Loucy (cell line): ENCODE measurements around the gene PFKFB3.
"Not testable (repeated sequence)": the region's sequence is repeated elsewhere in the genome, so short reads cannot be mapped to it uniquely, and the experiment has no call there.

Experiments used
- H2AFZ ChIP-seq: fragments of 200-600 bp; sonication (generic); 2 replicates; pipeline ENCODE4 v1.6.0; 2016; ENCODE audit warnings: antibody characterized with exemption, mild to moderate bottlenecking, low read length, moderate library complexity
- H3F3A ChIP-seq: fragments of 200-600 bp; 2 replicates; pipeline ENCODE4 v1.6.0; 2016; ENCODE audit warnings: antibody characterized with exemption, low read depth, mild to moderate bottlenecking
- H3K27me3 ChIP-seq: fragments of 200-600 bp; sonication (generic); 2 replicates; pipeline ENCODE4 v1.6.1; 2014; ENCODE audit warnings: low read length, mild to moderate bottlenecking; ENCODE audit not compliant: insufficient read depth, poor library complexity, severe bottlenecking
- H3K36me3 ChIP-seq: fragments of 200-600 bp; sonication (generic); 2 replicates; pipeline ENCODE4 v1.6.1; 2016; ENCODE audit warnings: low read length; ENCODE audit not compliant: insufficient read depth
- H3K4me1 ChIP-seq: fragments of 200-600 bp; sonication (generic); 2 replicates; pipeline ENCODE4 v1.5.1; 2014; ENCODE audit warnings: low read length, mild to moderate bottlenecking; ENCODE audit not compliant: insufficient read depth, poor library complexity, severe bottlenecking
- H3K4me2 ChIP-seq: fragments of 200-600 bp; sonication (generic); 2 replicates; pipeline ENCODE4 v1.6.0; 2014; ENCODE audit warnings: antibody characterized with exemption, low read length, low read depth, mild to moderate bottlenecking; ENCODE audit not compliant: poor library complexity, severe bottlenecking
- H3K4me3 ChIP-seq: fragments of 200-600 bp; sonication (generic); 2 replicates; pipeline ENCODE4 v1.5.1; 2014; ENCODE audit warnings: low read length, mild to moderate bottlenecking, mixed read lengths; ENCODE audit not compliant: poor library complexity, severe bottlenecking
- H3K79me2 ChIP-seq: fragments of 200-600 bp; sonication (generic); 2 replicates; pipeline ENCODE4 v1.6.1; 2014; ENCODE audit warnings: low read length; ENCODE audit not compliant: insufficient read depth
- H3K9ac ChIP-seq: fragments of 200-600 bp; sonication (generic); 2 replicates; pipeline ENCODE4 v1.6.0; 2014; ENCODE audit warnings: mild to moderate bottlenecking, low read depth, low read length, moderate library complexity; ENCODE audit not compliant: poor library complexity, severe bottlenecking
- H3K9me2 ChIP-seq: fragments of 200-600 bp; sonication (generic); replicated peaks from 2 replicates; pipeline ENCODE4 v1.6.1; 2016; ENCODE audit warnings: low read depth, low read length, mixed read lengths
- H3K9me3 ChIP-seq: fragments of 200-600 bp; sonication (generic); 2 replicates; pipeline ENCODE4 v1.6.1; 2014; ENCODE audit warnings: mild to moderate bottlenecking, antibody characterized with exemption, low read length, low read depth; ENCODE audit not compliant: insufficient read depth
- H4K20me1 ChIP-seq: fragments of 200-600 bp; sonication (generic); 2 replicates; pipeline ENCODE4 v1.6.0; 2014; ENCODE audit warnings: antibody characterized with exemption, low read length, mild to moderate bottlenecking; ENCODE audit not compliant: insufficient read depth, poor library complexity, severe bottlenecking
- EZH2phosphoT487 ChIP-seq: fragments of 200-600 bp; IDR thresholded peaks from 2 replicates; pipeline ENCODE4 v1.6.1; 2018; ENCODE audit warnings: antibody characterized with exemption, mild to moderate bottlenecking, moderate library complexity, borderline replicate concordance
- TF ChIP-seq, protein P1 (sequence below): fragments of 200-600 bp; sonication (generic); conservative IDR thresholded peaks from 2 replicates; pipeline ENCODE4 v1.5.1; 2014; ENCODE audit warnings: mild to moderate bottlenecking, antibody characterized with exemption, low read length

PFKFB3 gene

DNA sequence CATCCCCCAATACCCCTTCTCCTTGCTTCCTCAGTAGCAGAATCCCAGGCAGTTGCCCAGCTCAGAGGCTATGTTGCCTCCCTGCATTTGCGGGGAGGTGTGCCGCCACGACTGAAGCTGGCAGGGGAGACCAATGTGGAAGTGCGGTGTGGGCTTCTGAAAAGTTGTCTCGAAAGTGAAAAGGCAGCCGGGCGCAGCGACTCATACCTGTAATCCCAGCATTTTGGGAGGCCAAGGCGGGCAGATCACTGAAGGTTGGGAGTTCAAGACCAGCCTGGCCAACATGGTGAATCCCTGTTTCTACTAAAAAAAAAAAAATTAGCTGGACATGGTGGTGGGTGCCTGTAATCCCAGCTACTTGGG, 15.9 kb upstream of the PFKFB3 start:
- peaks cover 30% of the 10 kb centered on the region; the same call in 1 of the 2 replicates for H3K79me2 ChIP-seq
- H2AFZ ChIP-seq: no peak overlapping the region
- H3F3A ChIP-seq: no peaks in the 10 kb centered on the region
- no peak overlapping the region for H3K4me3 ChIP-seq
- H3K9me3 ChIP-seq: no peaks in the 10 kb centered on the region
- H3K36me3 ChIP-seq: peaks cover 3% of the 10 kb centered on the region; the same call in 1 of the 2 replicates
- H3K9me2 ChIP-seq: no peaks in the 10 kb centered on the region
- H4K20me1 ChIP-seq: peaks cover 4% of the 10 kb centered on the region
- no peak overlapping the region for H3K4me2 ChIP-seq
- no peak overlapping the region for H3K9ac ChIP-seq
- H3K4me1 ChIP-seq: peaks cover 10% of the 10 kb centered on the region
- H3K27me3 ChIP-seq: no peaks in the 10 kb centered on the region
- no peak for TF ChIP-seq EZH2phosphoT487
- TF ChIP-seq, protein P1, sequence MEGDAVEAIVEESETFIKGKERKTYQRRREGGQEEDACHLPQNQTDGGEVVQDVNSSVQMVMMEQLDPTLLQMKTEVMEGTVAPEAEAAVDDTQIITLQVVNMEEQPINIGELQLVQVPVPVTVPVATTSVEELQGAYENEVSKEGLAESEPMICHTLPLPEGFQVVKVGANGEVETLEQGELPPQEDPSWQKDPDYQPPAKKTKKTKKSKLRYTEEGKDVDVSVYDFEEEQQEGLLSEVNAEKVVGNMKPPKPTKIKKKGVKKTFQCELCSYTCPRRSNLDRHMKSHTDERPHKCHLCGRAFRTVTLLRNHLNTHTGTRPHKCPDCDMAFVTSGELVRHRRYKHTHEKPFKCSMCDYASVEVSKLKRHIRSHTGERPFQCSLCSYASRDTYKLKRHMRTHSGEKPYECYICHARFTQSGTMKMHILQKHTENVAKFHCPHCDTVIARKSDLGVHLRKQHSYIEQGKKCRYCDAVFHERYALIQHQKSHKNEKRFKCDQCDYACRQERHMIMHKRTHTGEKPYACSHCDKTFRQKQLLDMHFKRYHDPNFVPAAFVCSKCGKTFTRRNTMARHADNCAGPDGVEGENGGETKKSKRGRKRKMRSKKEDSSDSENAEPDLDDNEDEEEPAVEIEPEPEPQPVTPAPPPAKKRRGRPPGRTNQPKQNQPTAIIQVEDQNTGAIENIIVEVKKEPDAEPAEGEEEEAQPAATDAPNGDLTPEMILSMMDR: no peak

- H3K4me2 ChIP-seq: no peak overlapping the region
- peaks cover 3% of the 10 kb centered on the region; the same call in 1 of the 2 replicates for H3K36me3 ChIP-seq
- H3K9me3 ChIP-seq: no peaks in the 10 kb centered on the region
- peaks cover 30% of the 10 kb centered on the region; the same call in 1 of the 2 replicates for H3K79me2 ChIP-seq
- no peaks in the 10 kb centered on the region for H3K27me3 ChIP-seq
- no peak for TF ChIP-seq EZH2phosphoT487
- TF ChIP-seq, protein P1: no peak
- no peak overlapping the region for H3K9ac ChIP-seq
- H4K20me1 ChIP-seq: no peaks in the 10 kb centered on the region
- no peaks in the 10 kb centered on the region for H3K9me2 ChIP-seq
- H2AFZ ChIP-seq: no peak overlapping the region
- peaks cover 10% of the 10 kb centered on the region for H3K4me1 ChIP-seq
- H3K4me3 ChIP-seq: no peak overlapping the region
- no peaks in the 10 kb centered on the region for H3F3A ChIP-seq
Observed at GRCh38 chr10:6187278-6187677, 15.5 kb upstream of the PFKFB3 start.

DNA sequence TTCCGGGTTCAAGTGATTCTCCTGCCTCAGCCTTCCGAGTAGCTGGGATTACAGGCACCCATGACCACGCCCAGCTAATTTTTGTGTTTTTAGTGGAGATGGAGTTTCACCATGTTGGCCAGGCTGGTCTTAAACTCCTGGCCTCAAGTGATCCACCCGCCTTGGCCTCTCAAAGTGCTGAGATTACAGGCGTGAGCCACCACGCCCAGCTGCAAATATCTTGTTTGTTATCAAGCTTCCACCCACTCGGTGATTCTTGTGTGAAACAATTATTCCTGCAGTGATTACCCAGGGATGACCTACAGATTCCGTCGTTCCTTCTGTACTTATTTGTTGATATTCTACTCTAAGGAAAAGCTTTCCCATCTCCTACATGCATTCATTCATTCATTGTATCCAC, 12.7 kb upstream of the PFKFB3 start:
- not testable (repeated sequence) for H3K4me1 ChIP-seq, H3K4me3 ChIP-seq, H3K9me2 ChIP-seq, H3K9me3 ChIP-seq, H4K20me1 ChIP-seq, H3F3A ChIP-seq, H3K4me2 ChIP-seq, H2AFZ ChIP-seq, H3K27me3 ChIP-seq, H3K9ac ChIP-seq, H3K36me3 ChIP-seq
- peaks cover 31% of the 10 kb centered on the region; the same call in 1 of the 2 replicates for H3K79me2 ChIP-seq

- no peak for TF ChIP-seq EZH2phosphoT487
- TF ChIP-seq, protein P1: peak; percentile 35
- peaks cover 3% of the 10 kb centered on the region; the same call in 1 of the 2 replicates for H3K36me3 ChIP-seq
- H3K4me2 ChIP-seq: no peak overlapping the region
Observed at GRCh38 chr10:6191147-6191546, 11.6 kb upstream of the PFKFB3 start.

More at GRCh38 chr10:6191147-6191546, 11.6 kb upstream of the PFKFB3 start:
- Histone ChIP-seq H3K27me3 (no peaks in the 10 kb centered on the region), H3K4me1 (no peaks in the 10 kb centered on the region), H3K9ac (no peak overlapping the region), H4K20me1 (no peaks in the 10 kb centered on the region), H3K9me3 (no peaks in the 10 kb centered on the region), H3K4me3 (no peak overlapping the region), H2AFZ (no peak overlapping the region), H3K79me2 (peaks cover 37% of the 10 kb centered on the region; the same call in 1 of the 2 replicates), H3K9me2 (no peaks in the 10 kb centered on the region), H3F3A (no peaks in the 10 kb centered on the region)
